NCI-H345 (cell line): ENCODE data around the gene ABTB2.

Experiments
- DNase-seq: peaks from one replicate; lab custom pipeline; 2025; lab: John Stamatoyannopoulos, UW

The ABTB2 gene

GRCh38 chr11:34166806-34167740 is 190.7 kb downstream of the ABTB2 start:
- DNase-seq = no peak

GRCh38 chr11:34165786-34166555 is 191.8 kb downstream of the ABTB2 start:
- DNase-seq = no peak

- DNase-seq = no peak
Measured at GRCh38 chr11:34165121-34165520, 192.7 kb downstream of the ABTB2 start.

GRCh38 chr11:34162856-34163255 is 195.0 kb downstream of the ABTB2 start:
- no peak for DNase-seq

GRCh38 chr11:34162493-34162820 is 195.4 kb downstream of the ABTB2 start:
- DNase-seq = no peak

- DNase-seq = no peak
Measured at GRCh38 chr11:34161812-34162492, 195.9 kb downstream of the ABTB2 start.

GRCh38 chr11:34161361-34161760 is 196.4 kb downstream of the ABTB2 start:
- no peak for DNase-seq

- DNase-seq = no peak
Measured at GRCh38 chr11:34160791-34161190, 197.0 kb downstream of the ABTB2 start.

GRCh38 chr11:34160049-34160721 is 197.6 kb downstream of the ABTB2 start:
- no peak for DNase-seq

GRCh38 chr11:34158661-34159060 is 199.1 kb downstream of the ABTB2 start:
- DNase-seq = no peak

GRCh38 chr11:34157163-34157562 is 200.6 kb downstream of the ABTB2 start:
- no peak for DNase-seq

GRCh38 chr11:34155757-34156062 is 202.1 kb downstream of the ABTB2 start:
- no peak for DNase-seq

- DNase-seq = no peak
Measured at GRCh38 chr11:34155057-34155756, 202.6 kb downstream of the ABTB2 start.

- DNase-seq = no peak
Measured at GRCh38 chr11:34154059-34154875, 203.5 kb downstream of the ABTB2 start.

- no peak for DNase-seq
Measured at GRCh38 chr11:34151916-34152845, 205.6 kb downstream of the ABTB2 start.

GRCh38 chr11:34151166-34151565 is 206.6 kb downstream of the ABTB2 start:
- no peak for DNase-seq

- no peak for DNase-seq
Measured at GRCh38 chr11:34150494-34151151, 207.2 kb downstream of the ABTB2 start.

- no peak for DNase-seq
Measured at GRCh38 chr11:34149786-34150185, 208.0 kb downstream of the ABTB2 start.

GRCh38 chr11:34149274-34149673 is 208.5 kb downstream of the ABTB2 start:
- no peak for DNase-seq
